Stimulated activated CD4-positive, alpha-beta T cell treated with anti-CD3 and anti-CD28 coated beads, TNF-alpha, amount 100 ng/mL, for 24 hours (primary cell): ENCODE data around the gene USO1.
"Not testable (repeated sequence)": the region's sequence is repeated elsewhere in the genome, so short reads cannot be mapped to it uniquely, and the experiment has no call there.

ENCODE experiments used
- DNase-seq, 3 experiments: peaks; one replicate each; pipeline ENCODE4 v3.0.0-alpha.2; 2020; ENCODE audit warnings: low read depth in 3 of 3

USO1 gene

GRCh38 chr4:75752637-75753036, 28.3 kb downstream of the USO1 start:
- no peak for DNase-seq

- DNase-seq = no peak
Measured at GRCh38 chr4:75769036-75769435, 44.7 kb downstream of the USO1 start.

GRCh38 chr4:75771607-75772006, 47.2 kb downstream of the USO1 start:
- no peak for DNase-seq

GRCh38 chr4:75777589-75777988, 53.2 kb downstream of the USO1 start:
- no peak for DNase-seq

- no peak for DNase-seq
Measured at GRCh38 chr4:75779105-75779757, 54.9 kb downstream of the USO1 start.

- no peak for DNase-seq
Measured at GRCh38 chr4:75781305-75781704, 56.9 kb downstream of the USO1 start.

GRCh38 chr4:75786526-75786925, 62.1 kb downstream of the USO1 start:
- DNase-seq = no peak

- DNase-seq = no peak
Measured at GRCh38 chr4:75786938-75787337, 62.6 kb downstream of the USO1 start.

- no peak for DNase-seq
Measured at GRCh38 chr4:75790024-75790423, 65.6 kb downstream of the USO1 start.

- DNase-seq = no peak
Measured at GRCh38 chr4:75800972-75801371, 76.6 kb downstream of the USO1 start.

- DNase-seq = not testable (repeated sequence)
Measured at GRCh38 chr4:75806035-75806434, 81.7 kb downstream of the USO1 start.

- no peak for DNase-seq
Measured at GRCh38 chr4:75817901-75818300, 93.5 kb downstream of the USO1 start.

GRCh38 chr4:75819121-75819520, 94.7 kb downstream of the USO1 start:
- no peak for DNase-seq

GRCh38 chr4:75820197-75820596, 95.8 kb downstream of the USO1 start:
- no peak for DNase-seq

GRCh38 chr4:75820676-75821075, 96.3 kb downstream of the USO1 start:
- DNase-seq = no peak

GRCh38 chr4:75821216-75821615, 96.8 kb downstream of the USO1 start:
- no peak for DNase-seq

GRCh38 chr4:75821966-75822365, 97.6 kb downstream of the USO1 start:
- DNase-seq = no peak

GRCh38 chr4:75822416-75822815, 98.0 kb downstream of the USO1 start:
- no peak for DNase-seq

GRCh38 chr4:75823812-75824211, 99.4 kb downstream of the USO1 start:
- DNase-seq = no peak

GRCh38 chr4:75830906-75831305, 106.5 kb downstream of the USO1 start:
- no peak for DNase-seq

- DNase-seq = no peak
Measured at GRCh38 chr4:75831856-75832405, 107.6 kb downstream of the USO1 start.

GRCh38 chr4:75834095-75834771, 109.9 kb downstream of the USO1 start:
- DNase-seq = no peak

GRCh38 chr4:75834772-75835154, 110.4 kb downstream of the USO1 start:
- no peak for DNase-seq
